Activated CD8-positive, alpha-beta memory T cell treated with anti-CD3 and anti-CD28 coated beads for 48 hours (primary cell): ENCODE measurements around the gene PROM2.

Experiments used
- DNase-seq, 3 experiments: peaks; one replicate each; pipeline ENCODE4 v3.0.0-alpha.2; 2020; ENCODE audit warnings: low read depth in 2 of 3, low spot score in 2 of 3

PROM2 gene

GRCh38 chr2:95336406-95336805 lies 62.2 kb downstream of the PROM2 start:
- DNase-seq = no peak

DNA sequence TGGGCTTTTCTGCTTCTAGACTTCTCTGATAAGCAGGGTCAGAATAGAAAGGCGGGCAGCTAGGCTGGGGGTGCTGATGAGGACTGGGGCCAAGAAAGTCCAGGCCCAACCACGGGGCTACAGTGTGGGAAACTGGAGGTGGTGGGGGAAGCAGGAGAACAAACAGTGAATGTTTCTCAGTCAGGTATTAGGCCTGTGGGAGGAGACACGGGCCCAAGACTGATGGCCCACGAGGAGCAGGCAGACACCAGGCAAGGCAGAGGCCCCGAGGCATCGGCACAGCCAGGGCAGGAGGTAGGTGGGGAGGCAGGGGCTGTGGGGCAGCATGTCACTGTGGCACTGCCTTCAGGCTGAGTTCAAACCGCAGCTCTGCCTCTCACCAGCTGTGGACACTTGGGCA lies 63.6 kb downstream of the PROM2 start:
- no peak for DNase-seq
